H9 (cell line): ENCODE results near the gene ABCA7. TPM values are rescaled to one million over a fixed set of nuclear protein-coding genes. Genes with fewer than 3 reads are reported as not detected.
A peak's percentile ranks its signal among the peaks of the same experiment; 100 is the strongest.

ENCODE experiments used
- DNase-seq: peaks from one replicate; pipeline ENCODE4 v3.0.0-alpha.2; 2017
- H2AFZ ChIP-seq: one replicate; pipeline ENCODE4 v1.6.1; 2013; ENCODE audit warnings: mild to moderate bottlenecking, low read length, control low read depth, moderate library complexity
- H2AK5ac ChIP-seq: 2 replicates; pipeline ENCODE4 v1.6.1; 2013; ENCODE audit warnings: low read length, control low read depth, mixed read lengths; ENCODE audit not compliant: insufficient read length
- H2BK120ac ChIP-seq: one replicate; pipeline ENCODE4 v1.6.1; 2013; ENCODE audit warnings: low read depth, mild to moderate bottlenecking, low read length, control low read depth, inconsistent platforms; ENCODE audit not compliant: poor library complexity, severe bottlenecking
- H2BK12ac ChIP-seq: 2 replicates; pipeline ENCODE4 v1.6.1; 2013; ENCODE audit warnings: low read length, control low read depth, mixed read lengths, low read depth; ENCODE audit not compliant: insufficient read length
- H2BK15ac ChIP-seq: 2 replicates; pipeline ENCODE4 v1.6.1; 2013; ENCODE audit warnings: low read depth, low read length, control low read depth
- H2BK20ac ChIP-seq: one replicate; pipeline ENCODE4 v1.6.1; 2013; ENCODE audit warnings: low read depth, mild to moderate bottlenecking, low read length, control low read depth, inconsistent platforms; ENCODE audit not compliant: poor library complexity, severe bottlenecking
- H2BK5ac ChIP-seq: 2 replicates; pipeline ENCODE4 v1.6.1; 2013; ENCODE audit warnings: low read length, control low read depth, mixed read lengths; ENCODE audit not compliant: insufficient read length
- H3K14ac ChIP-seq: 2 replicates; pipeline ENCODE4 v1.6.1; 2013; ENCODE audit warnings: low read length, control low read depth; ENCODE audit not compliant: insufficient read depth
- H3K18ac ChIP-seq: 2 replicates; pipeline ENCODE4 v1.6.1; 2013; ENCODE audit warnings: low read depth, mild to moderate bottlenecking, mixed read lengths, low read length, control low read depth; ENCODE audit not compliant: insufficient read length
- H3K23ac ChIP-seq: 2 replicates; pipeline ENCODE4 v1.6.1; 2013; ENCODE audit warnings: low read length, control low read depth, mixed read lengths, low read depth; ENCODE audit not compliant: insufficient read length
- H3K23me2 ChIP-seq: 2 replicates; pipeline ENCODE4 v1.6.1; 2013; ENCODE audit warnings: low read depth, mild to moderate bottlenecking, mixed read lengths, low read length, control low read depth; ENCODE audit not compliant: insufficient read length, poor library complexity, severe bottlenecking
- H3K27ac ChIP-seq: 2 replicates; pipeline ENCODE4 v1.5.1; 2013; ENCODE audit warnings: low read length, control low read depth, mixed read lengths, low read depth; ENCODE audit not compliant: insufficient read length
- H3K27me3 ChIP-seq: 2 replicates; pipeline ENCODE4 v1.6.1; 2013; ENCODE audit warnings: low read length, control low read depth, inconsistent platforms; ENCODE audit not compliant: insufficient read depth
- H3K4ac ChIP-seq: 2 replicates; pipeline ENCODE4 v1.6.1; 2013; ENCODE audit warnings: low read depth, mild to moderate bottlenecking, control low read depth, inconsistent platforms, low read length, moderate library complexity
- H3K4me1 ChIP-seq: 2 replicates; pipeline ENCODE4 v1.6.1; 2013; ENCODE audit warnings: low read length, control low read depth, inconsistent platforms; ENCODE audit not compliant: insufficient read depth
- H3K4me2 ChIP-seq: 2 replicates; pipeline ENCODE4 v1.6.1; 2013; ENCODE audit warnings: low read length, control low read depth, mixed read lengths; ENCODE audit not compliant: insufficient read length, insufficient read depth
- H3K56ac ChIP-seq: 2 replicates; pipeline ENCODE4 v1.6.1; 2013; ENCODE audit warnings: low read depth, mild to moderate bottlenecking, mixed read lengths, low read length, control low read depth; ENCODE audit not compliant: insufficient read length
- H3K79me1 ChIP-seq: 2 replicates; pipeline ENCODE4 v1.6.1; 2013; ENCODE audit warnings: low read depth, mild to moderate bottlenecking, moderate library complexity, low read length, control low read depth, inconsistent platforms; ENCODE audit not compliant: insufficient read depth, poor library complexity, severe bottlenecking
- H3K79me2 ChIP-seq: 2 replicates; pipeline ENCODE4 v1.6.1; 2013; ENCODE audit warnings: low read length, control low read depth, inconsistent platforms; ENCODE audit not compliant: insufficient read depth
- H3K9ac ChIP-seq: 2 replicates; pipeline ENCODE4 v1.6.1; 2013; ENCODE audit warnings: low read length, control low read depth, mixed read lengths; ENCODE audit not compliant: insufficient read length; ENCODE audit errors: extremely low read depth
- H3K9me3 ChIP-seq: one replicate; pipeline ENCODE4 v1.6.1; 2013; ENCODE audit warnings: low read depth, low read length, inconsistent platforms; ENCODE audit not compliant: control insufficient read depth
- H3T11ph ChIP-seq: one replicate; pipeline ENCODE4 v1.6.1; 2013; ENCODE audit warnings: mild to moderate bottlenecking, low read length, control low read depth, inconsistent platforms
- H4K20me1 ChIP-seq: one replicate; pipeline ENCODE4 v1.6.1; 2013; ENCODE audit not compliant: control insufficient read depth, insufficient read length, insufficient read depth
- H4K5ac ChIP-seq: 2 replicates; pipeline ENCODE4 v1.6.1; 2013; ENCODE audit warnings: low read depth, mild to moderate bottlenecking, mixed read lengths, low read length, control low read depth; ENCODE audit not compliant: insufficient read length
- H4K8ac ChIP-seq: replicated peaks from 2 replicates; pipeline ENCODE4 v1.6.1; 2013; ENCODE audit warnings: low read length, control low read depth, mixed read lengths, low read depth; ENCODE audit not compliant: insufficient read length
- H4K91ac ChIP-seq: 2 replicates; pipeline ENCODE4 v1.6.1; 2013; ENCODE audit warnings: low read depth, mild to moderate bottlenecking, moderate library complexity, mixed read lengths, low read length, control low read depth; ENCODE audit not compliant: insufficient read length
- H3K27ac Mint-ChIP-seq, 3 experiments: 2 replicates in 2 of 3; 3 replicates in 1 of 3; pipeline ENCODE4 v1.8.0; 2020 to 2021; ENCODE audit warnings: mixed read lengths in 3 of 3, mild to moderate bottlenecking in 1 of 3, moderate library complexity in 1 of 3
- H3K27me3 Mint-ChIP-seq: 2 replicates; pipeline ENCODE4 v1.8.0; 2021; ENCODE audit warnings: low read depth, mild to moderate bottlenecking, moderate library complexity, mixed read lengths
- H3K36me3 Mint-ChIP-seq, 3 experiments: 2 replicates in 2 of 3; 3 replicates in 1 of 3; pipeline ENCODE4 v1.8.0; 2020 to 2021; ENCODE audit warnings: low read depth in 3 of 3, mixed read lengths in 3 of 3; ENCODE audit not compliant: insufficient read depth in 1 of 3
- H3K4me1 Mint-ChIP-seq, 2 experiments: 2 replicates each; pipeline ENCODE4 v1.8.0; 2020; ENCODE audit warnings: mixed read lengths in 2 of 2
- H3K4me3 Mint-ChIP-seq, 2 experiments: 2 replicates in 1 of 2; 3 replicates in 1 of 2; pipeline ENCODE4 v1.8.0; 2020 to 2021; ENCODE audit warnings: mild to moderate bottlenecking in 2 of 2, mixed read lengths in 2 of 2, moderate library complexity in 1 of 2
- H3K9me3 Mint-ChIP-seq, 2 experiments: 2 replicates in 1 of 2; 3 replicates in 1 of 2; pipeline ENCODE4 v1.8.0; 2020; ENCODE audit warnings: mild to moderate bottlenecking in 2 of 2, mixed read lengths in 2 of 2, moderate library complexity in 1 of 2
- WGBS: extraction: QIAGEN DNeasy Blood & Tissue Kit; methylation state at CpG from one replicate; pipeline ENCODE4 v1.1.7; 2013; ENCODE audit warnings: missing lambda C conversion rate, low lambda C conversion rate, mixed read lengths; ENCODE audit not compliant: insufficient read length; ENCODE audit errors: extremely low coverage; 5-methylcytosine and 5-hydroxymethylcytosine counted together
- total RNA-seq: library from RNA; stranded (reverse); gene quantifications from 2 replicates; pipeline ENCODE4 v1.2.1, GENCODE V29; 2021
- TF ChIP-seq, protein P1 (sequence below): fragments of 200-600 bp; sonication (generic); conservative IDR thresholded peaks from 3 replicates; pipeline ENCODE4 v1.8.0; 2021; ENCODE audit warnings: antibody characterized with exemption, mild to moderate bottlenecking

Gene ABCA7
- total RNA-seq, 1 experiment from 2014 or later: 34.6 TPM

DNA sequence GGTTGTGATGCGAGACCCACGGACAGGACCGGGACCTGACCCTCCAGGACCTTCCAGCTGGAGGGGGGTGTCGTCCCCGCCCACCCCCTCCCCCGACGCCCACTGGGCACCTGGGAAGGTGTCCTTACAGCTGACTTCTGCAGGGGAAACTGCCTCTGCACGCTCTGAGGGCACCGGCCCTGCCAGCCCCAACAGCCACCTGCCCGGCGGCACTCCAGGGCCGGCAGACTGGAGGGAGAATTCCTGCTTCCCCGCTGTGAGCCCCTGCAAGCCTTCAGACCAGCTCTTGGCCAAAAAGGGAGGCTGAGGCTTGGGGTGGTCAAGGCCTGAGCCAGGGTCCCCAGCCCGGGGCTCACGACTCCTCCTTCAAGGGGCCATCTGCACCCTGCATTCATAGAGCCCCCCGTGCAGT lies 12.3 kb upstream of the ABCA7 start:
- Histone ChIP-seq H2BK20ac (no peak overlapping the region), H2AFZ (no peak overlapping the region), H2AK5ac (no peak overlapping the region), H3K4ac (no peak overlapping the region), H3K23ac (no peak overlapping the region), H3K56ac (no peak overlapping the region), H4K20me1 (no peaks in the 10 kb centered on the region), H3K79me1 (peaks cover 7% of the 10 kb centered on the region), H4K91ac (no peak overlapping the region), H2BK5ac (no peak overlapping the region), H4K8ac (no peak overlapping the region), H3K79me2 (peaks cover 15% of the 10 kb centered on the region; the same call in 1 of the 2 replicates), H2BK12ac (no peak overlapping the region), H3K4me1 (no peaks in the 10 kb centered on the region), H2BK15ac (no peak overlapping the region), H3K9ac (peak overlapping the region; percentile 83), H3K14ac (peak overlapping the region; percentile 100), H3K23me2 (peaks cover 16% of the 10 kb centered on the region), H3K18ac (peak overlapping the region; percentile 100), H3K4me2 (peak overlapping the region; percentile 90), H3K27ac (no peak overlapping the region), H2BK120ac (no peak overlapping the region), H3K27me3 (no peaks in the 10 kb centered on the region), H4K5ac (no peak overlapping the region), H3T11ph (no peak overlapping the region), H3K9me3 (no peaks in the 10 kb centered on the region)
- TF ChIP-seq, protein P1, sequence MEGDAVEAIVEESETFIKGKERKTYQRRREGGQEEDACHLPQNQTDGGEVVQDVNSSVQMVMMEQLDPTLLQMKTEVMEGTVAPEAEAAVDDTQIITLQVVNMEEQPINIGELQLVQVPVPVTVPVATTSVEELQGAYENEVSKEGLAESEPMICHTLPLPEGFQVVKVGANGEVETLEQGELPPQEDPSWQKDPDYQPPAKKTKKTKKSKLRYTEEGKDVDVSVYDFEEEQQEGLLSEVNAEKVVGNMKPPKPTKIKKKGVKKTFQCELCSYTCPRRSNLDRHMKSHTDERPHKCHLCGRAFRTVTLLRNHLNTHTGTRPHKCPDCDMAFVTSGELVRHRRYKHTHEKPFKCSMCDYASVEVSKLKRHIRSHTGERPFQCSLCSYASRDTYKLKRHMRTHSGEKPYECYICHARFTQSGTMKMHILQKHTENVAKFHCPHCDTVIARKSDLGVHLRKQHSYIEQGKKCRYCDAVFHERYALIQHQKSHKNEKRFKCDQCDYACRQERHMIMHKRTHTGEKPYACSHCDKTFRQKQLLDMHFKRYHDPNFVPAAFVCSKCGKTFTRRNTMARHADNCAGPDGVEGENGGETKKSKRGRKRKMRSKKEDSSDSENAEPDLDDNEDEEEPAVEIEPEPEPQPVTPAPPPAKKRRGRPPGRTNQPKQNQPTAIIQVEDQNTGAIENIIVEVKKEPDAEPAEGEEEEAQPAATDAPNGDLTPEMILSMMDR: no peak
- peaks cover 4 to 22% of the 10 kb centered on the region in 2 experiments; a peak in 3 of 4 replicates for H3K4me1 Mint-ChIP-seq
- H3K9me3 Mint-ChIP-seq: no peaks in the 10 kb centered on the region
- peak overlapping the region in 1 of 3 experiments; percentile 68; a peak in 1 of 7 replicates for H3K27ac Mint-ChIP-seq
- H3K27me3 Mint-ChIP-seq: no peaks in the 10 kb centered on the region; the same call in 1 of the 2 replicates
- H3K36me3 Mint-ChIP-seq: peaks cover 19 to 27% (median 26%) of the 10 kb centered on the region in 3 experiments; a peak in 6 of 7 replicates
- no CpG with 5 or more reads among the region's 16 CpGs for WGBS
- H3K4me3 Mint-ChIP-seq: peak overlapping the region; percentile 91 to 98
- no peak for DNase-seq
